HEK293T (cell line): ENCODE data around the gene SIT1.

Experiments used
- CTCF ChIA-PET: fragments of 350-600 bp; formaldehyde crosslinking; extraction: SDS; loops from one replicate; lab custom pipeline; 2021; ENCODE audit warnings: antibody characterized with exemption, inconsistent platforms; lab: Yijun Ruan, JAX
- POLR2A ChIA-PET: fragments of 350-600 bp; formaldehyde crosslinking; extraction: SDS; loops from one replicate; lab custom pipeline; 2020; ENCODE audit warnings: antibody characterized with exemption, inconsistent platforms; lab: Yijun Ruan, JAX
- DNase-seq: peaks from one replicate; pipeline ENCODE4 v3.0.0; 2012; ENCODE audit warnings: mixed read lengths; ENCODE audit errors: extremely low spot score
- ARNT ChIP-seq: fragments of 450-650 bp; IDR thresholded peaks from 2 replicates; pipeline ENCODE4 v1.6.1; 2017; ENCODE audit warnings: mild to moderate bottlenecking
- BHLHE40 ChIP-seq: fragments of 450-650 bp; IDR thresholded peaks from 2 replicates; pipeline ENCODE4 v1.6.1; 2016; ENCODE audit warnings: mild to moderate bottlenecking, moderate library complexity, borderline replicate concordance
- CTBP1 ChIP-seq: fragments of 450-650 bp; IDR thresholded peaks from 2 replicates; pipeline ENCODE4 v1.6.1; 2016; ENCODE audit warnings: borderline replicate concordance
- ELF4 ChIP-seq: fragments of 450-650 bp; IDR thresholded peaks from 2 replicates; pipeline ENCODE4 v1.6.1; 2017; ENCODE audit warnings: antibody characterized with exemption
- FOXA1 ChIP-seq: fragments of 450-650 bp; IDR thresholded peaks from 2 replicates; pipeline ENCODE4 v1.6.1; 2016; ENCODE audit warnings: mild to moderate bottlenecking
- FOXK2 ChIP-seq: fragments of 450-650 bp; IDR thresholded peaks from 2 replicates; pipeline ENCODE4 v1.6.1; 2016; ENCODE audit warnings: mild to moderate bottlenecking
- FOXM1 ChIP-seq: fragments of 450-650 bp; IDR thresholded peaks from 2 replicates; pipeline ENCODE4 v1.6.1; 2017; ENCODE audit warnings: mild to moderate bottlenecking, borderline replicate concordance
- HDGF ChIP-seq: fragments of 450-650 bp; IDR thresholded peaks from 2 replicates; pipeline ENCODE4 v1.6.1; 2017; ENCODE audit warnings: antibody characterized with exemption, borderline replicate concordance
- L3MBTL2 ChIP-seq: fragments of 450-650 bp; conservative IDR thresholded peaks from 2 replicates; pipeline ENCODE4 v1.6.1; 2016; ENCODE audit warnings: mild to moderate bottlenecking
- LEF1 ChIP-seq: fragments of 450-650 bp; IDR thresholded peaks from 2 replicates; pipeline ENCODE4 v1.6.1; 2017; ENCODE audit warnings: mild to moderate bottlenecking, borderline replicate concordance
- NFRKB ChIP-seq: fragments of 450-650 bp; IDR thresholded peaks from 2 replicates; pipeline ENCODE4 v1.6.1; 2016; ENCODE audit warnings: mild to moderate bottlenecking, moderate library complexity
- SP1 ChIP-seq: fragments of 450-650 bp; IDR thresholded peaks from 2 replicates; pipeline ENCODE4 v1.6.1; 2017
- SUZ12 ChIP-seq: fragments of 450-650 bp; IDR thresholded peaks from 2 replicates; pipeline ENCODE4 v1.6.1; 2016; ENCODE audit warnings: mild to moderate bottlenecking
- TARDBP ChIP-seq: fragments of 450-650 bp; IDR thresholded peaks from 2 replicates; pipeline ENCODE4 v1.6.1; 2016
- ZNF384 ChIP-seq: fragments of 450-650 bp; IDR thresholded peaks from 2 replicates; pipeline ENCODE4 v1.6.1; 2016
- TF ChIP-seq, protein P1 (sequence below): fragments of 450-650 bp; IDR thresholded peaks from 2 replicates; pipeline ENCODE4 v1.6.1; 2016

Gene SIT1

GRCh38 chr9:35608221-35608620 is 42.5 kb downstream of the SIT1 start:
- DNase-seq: no peak
- ChIA-PET CTCF (no interaction called here), POLR2A (interaction anchor here (1.9 kb wide), 1 partner anchor 49 kb away, joined by 4 read pairs; the partner anchor contains the start of gene RMRP)

DNA sequence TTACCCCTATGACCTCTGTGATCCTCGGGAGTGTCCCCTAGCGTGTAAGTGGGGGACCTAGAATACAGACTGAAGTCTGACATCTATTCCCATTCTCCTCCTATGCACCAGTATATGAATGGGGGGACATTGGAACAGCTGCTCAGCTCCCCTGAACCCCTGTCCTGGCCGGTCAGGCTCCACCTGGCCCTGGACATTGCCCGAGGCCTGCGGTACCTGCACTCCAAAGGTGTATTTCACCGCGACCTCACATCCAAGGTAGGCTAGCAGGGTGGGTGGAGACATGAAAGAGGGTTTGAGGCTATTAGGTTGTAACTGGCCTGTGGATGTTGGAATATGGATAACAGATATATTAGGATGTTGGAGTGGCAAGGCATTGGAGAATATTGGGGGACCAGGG is 44.0 kb downstream of the SIT1 start:
- ChIA-PET POLR2A (no interaction called here), CTCF (no interaction called here)
- DNase-seq: no peak
- TF ChIP-seq CTBP1 (no peak), HDGF (no peak), ELF4 (no peak), FOXA1 (no peak), SUZ12 (no peak), ARNT (no peak), ZNF384 (no peak), BHLHE40 (no peak), FOXM1 (no peak), TARDBP (no peak), NFRKB (no peak), FOXK2 (no peak), LEF1 (no peak)
- TF ChIP-seq, protein P1, sequence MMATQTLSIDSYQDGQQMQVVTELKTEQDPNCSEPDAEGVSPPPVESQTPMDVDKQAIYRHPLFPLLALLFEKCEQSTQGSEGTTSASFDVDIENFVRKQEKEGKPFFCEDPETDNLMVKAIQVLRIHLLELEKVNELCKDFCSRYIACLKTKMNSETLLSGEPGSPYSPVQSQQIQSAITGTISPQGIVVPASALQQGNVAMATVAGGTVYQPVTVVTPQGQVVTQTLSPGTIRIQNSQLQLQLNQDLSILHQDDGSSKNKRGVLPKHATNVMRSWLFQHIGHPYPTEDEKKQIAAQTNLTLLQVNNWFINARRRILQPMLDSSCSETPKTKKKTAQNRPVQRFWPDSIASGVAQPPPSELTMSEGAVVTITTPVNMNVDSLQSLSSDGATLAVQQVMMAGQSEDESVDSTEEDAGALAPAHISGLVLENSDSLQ: no peak

More at GRCh38 chr9:35608221-35608620, 42.5 kb downstream of the SIT1 start:
- no peak for TF ChIP-seq ELF4
- no peak for TF ChIP-seq FOXK2
- TF ChIP-seq L3MBTL2: no peak
- TF ChIP-seq, protein P1: no peak
- TF ChIP-seq ARNT: no peak
- TF ChIP-seq LEF1: no peak
- no peak for TF ChIP-seq HDGF
- no peak for TF ChIP-seq SUZ12
- TF ChIP-seq NFRKB: no peak
- no peak for TF ChIP-seq BHLHE40

DNA sequence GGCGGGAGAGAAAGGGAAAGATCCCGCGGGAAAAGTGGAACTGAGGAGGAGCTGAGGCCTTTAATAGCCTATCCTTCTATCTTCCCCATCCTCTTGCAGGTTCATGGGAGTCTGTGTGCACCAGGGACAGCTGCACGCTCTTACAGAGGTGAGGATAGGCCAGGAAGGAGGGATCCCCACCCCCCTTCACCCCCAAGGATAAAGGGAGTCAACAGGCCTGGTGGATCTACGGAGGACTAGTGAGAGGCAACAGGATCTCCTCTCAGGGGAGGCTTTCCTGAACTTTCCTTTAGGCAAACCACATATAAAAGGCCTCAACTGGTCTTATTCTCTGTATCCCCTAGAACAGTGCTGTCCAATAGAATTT is 44.6 kb downstream of the SIT1 start:
- DNase-seq: no peak
- POLR2A ChIA-PET: no interaction called here
- CTCF ChIA-PET: no interaction called here
- TF ChIP-seq FOXK2: no peak
- TF ChIP-seq L3MBTL2: no peak
- TF ChIP-seq FOXM1: no peak
- TF ChIP-seq SUZ12: no peak
- TF ChIP-seq, protein P1: no peak
- TF ChIP-seq LEF1: no peak
- no peak for TF ChIP-seq FOXA1
- no peak for TF ChIP-seq ELF4
- no peak for TF ChIP-seq HDGF
- no peak for TF ChIP-seq NFRKB
- TF ChIP-seq TARDBP: no peak
- TF ChIP-seq BHLHE40: no peak
- TF ChIP-seq ARNT: no peak
- no peak for TF ChIP-seq CTBP1
- TF ChIP-seq ZNF384: no peak
- no peak for TF ChIP-seq SP1

DNA sequence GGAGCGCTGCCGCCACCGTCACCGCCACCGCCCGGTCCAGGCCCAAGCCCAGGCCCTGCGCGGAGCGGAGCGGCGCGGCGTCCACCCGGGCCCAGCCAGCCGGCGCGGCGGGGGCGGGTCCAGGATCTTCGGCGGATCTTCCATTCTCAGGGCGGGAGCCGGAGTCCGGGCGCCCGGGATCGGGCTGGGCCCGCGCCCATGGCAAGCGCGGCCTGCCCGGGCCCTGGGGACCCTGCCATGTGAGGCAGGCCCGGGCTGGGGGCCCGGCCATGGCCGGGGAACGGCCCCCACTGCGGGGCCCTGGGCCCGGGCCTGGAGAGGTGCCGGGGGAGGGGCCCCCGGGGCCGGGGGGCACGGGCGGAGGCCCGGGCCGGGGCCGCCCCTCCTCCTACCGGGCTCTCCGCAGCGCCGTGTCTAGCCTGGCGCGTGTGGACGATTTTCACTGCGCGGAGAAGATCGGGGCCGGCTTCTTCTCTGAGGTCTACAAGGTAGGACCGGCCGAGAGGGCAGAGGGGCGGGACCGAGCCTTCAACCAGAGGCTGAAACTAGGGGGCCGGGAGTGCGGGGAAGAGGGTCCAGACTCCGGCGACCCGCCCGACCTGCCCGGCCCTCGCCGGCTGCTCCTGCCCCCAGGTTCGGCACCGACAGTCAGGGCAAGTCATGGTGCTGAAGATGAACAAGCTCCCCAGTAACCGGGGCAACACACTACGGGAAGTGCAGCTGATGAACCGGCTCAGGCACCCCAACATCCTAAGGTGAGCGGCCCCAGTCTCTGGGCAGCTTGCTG is 45.2 kb downstream of the SIT1 start:
- ChIA-PET POLR2A (no interaction called here), CTCF (no interaction called here)
- DNase-seq: peak; percentile 61
- TF ChIP-seq FOXM1 (0 out of 2 replicates have a peak, but pooled peaks have one; percentile 39), HDGF (no peak), TARDBP (no peak), SUZ12 (no peak), BHLHE40 (no peak)

GRCh38 chr9:35604578-35605350 is 46.0 kb downstream of the SIT1 start, which contains the start of gene TESK1:
TSS of gene TESK1 (plus strand) at chr9:35605262. CDS start at chr9:35605620, 358 bp downstream.
- ChIA-PET CTCF (interaction anchor here (1.2 kb wide), 1 partner anchor 60 kb away, joined by 6 read pairs; the partner anchor contains the start of gene ARHGEF39), POLR2A (interaction anchor here (1.4 kb wide), 1 partner anchor 41 kb away, joined by 6 read pairs; no protein-coding TSS in a partner anchor)
- TF ChIP-seq NFRKB (no peak), L3MBTL2 (0 out of 2 replicates have a peak, but pooled peaks have one; percentile 20)
- peak; percentile 82 for DNase-seq
